ENCODE results near the gene DAPK3. TPM values are rescaled to one million over a fixed set of nuclear protein-coding genes. Genes with fewer than 3 reads are reported as not detected.

Gene DAPK3
- total RNA-seq, 1 experiment from 2014 or later: 121 TPM

DNA sequence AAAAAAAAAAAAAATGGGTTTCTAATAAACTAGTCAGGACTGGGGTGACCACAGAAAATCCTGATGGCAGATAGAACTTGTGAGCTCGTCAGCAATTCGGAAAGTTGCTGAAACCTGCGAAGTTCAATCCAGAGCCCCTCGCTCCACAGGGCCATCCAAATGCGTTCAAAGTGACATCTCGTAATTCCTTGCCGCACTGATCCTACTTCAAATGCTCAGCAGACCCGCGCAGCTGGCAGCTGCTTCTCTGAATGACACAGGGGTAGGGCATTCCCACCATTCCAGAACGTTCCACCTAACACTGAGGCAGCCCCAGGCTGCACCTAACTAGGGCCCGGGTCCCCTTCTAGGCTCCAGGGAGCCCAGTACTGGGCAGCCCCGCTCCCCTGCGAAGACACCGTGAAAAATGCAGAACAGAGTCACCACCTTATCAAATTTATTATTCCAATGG is 4.8 kb upstream of the DAPK3 start:
- H3K9me3 ChIP-seq (ENCODE audit: control insufficient read depth, low read depth, low read length): no peaks in the 10 kb centered on the region
- H3K27me3 Mint-ChIP-seq (ENCODE audit: low read depth): peaks cover 4% of the 10 kb centered on the region
- no peaks in the 10 kb centered on the region for H3K79me2 ChIP-seq (ENCODE audit: insufficient read depth, low read length)
- H3K27me3 ChIP-seq (ENCODE audit: insufficient read depth, low read length): no peaks in the 10 kb centered on the region
- no peak overlapping the region for H2BK15ac ChIP-seq (ENCODE audit: low read depth, low read length)
- H3K4me3 Mint-ChIP-seq: peak overlapping the region in 1 of 2 experiments; percentile 35; a peak in 1 of 5 replicates
- no peak overlapping the region for H3K4ac ChIP-seq (ENCODE audit: low read depth, low read length)
- peaks cover 43 to 61% (median 49%) of the 10 kb centered on the region in 3 experiments for H3K36me3 Mint-ChIP-seq (ENCODE audit: insufficient read depth in 1 of 3, low read depth in 3 of 3)
- no peak overlapping the region for H4K8ac ChIP-seq (replicated peaks; ENCODE audit: insufficient read length, low read depth, low read length)
- H3K18ac ChIP-seq (ENCODE audit: insufficient read length, low read depth, low read length): no peak overlapping the region
- H2BK5ac ChIP-seq (ENCODE audit: insufficient read length, low read length): no peak overlapping the region
- H3K27ac Mint-ChIP-seq: peak overlapping the region; percentile 23 to 68 (median 35); a peak in 1 of 7 replicates
- peak; percentile 33 for DNase-seq
- no peaks in the 10 kb centered on the region for H3K23me2 ChIP-seq (ENCODE audit: insufficient read length, low read depth, low read length, poor library complexity, severe bottlenecking)
- H3K4me2 ChIP-seq (ENCODE audit: insufficient read depth, insufficient read length, low read length): no peak overlapping the region
- no peak overlapping the region for H3K9ac ChIP-seq (ENCODE audit: extremely low read depth, insufficient read length, low read length)
- H2BK120ac ChIP-seq (ENCODE audit: low read depth, low read length, poor library complexity, severe bottlenecking): no peak overlapping the region
- WGBS (ENCODE audit: extremely low coverage, insufficient read length, low lambda C conversion rate): no CpG with 5 or more reads among the region's 14 CpGs
- H3K14ac ChIP-seq (ENCODE audit: insufficient read depth, low read length): no peak overlapping the region
- no peak overlapping the region for H4K5ac ChIP-seq (ENCODE audit: insufficient read length, low read depth, low read length)
- H2BK12ac ChIP-seq (ENCODE audit: insufficient read length, low read depth, low read length): no peak overlapping the region
- H2AK5ac ChIP-seq (ENCODE audit: insufficient read length, low read length): no peak overlapping the region
- TF ChIP-seq, protein P1, sequence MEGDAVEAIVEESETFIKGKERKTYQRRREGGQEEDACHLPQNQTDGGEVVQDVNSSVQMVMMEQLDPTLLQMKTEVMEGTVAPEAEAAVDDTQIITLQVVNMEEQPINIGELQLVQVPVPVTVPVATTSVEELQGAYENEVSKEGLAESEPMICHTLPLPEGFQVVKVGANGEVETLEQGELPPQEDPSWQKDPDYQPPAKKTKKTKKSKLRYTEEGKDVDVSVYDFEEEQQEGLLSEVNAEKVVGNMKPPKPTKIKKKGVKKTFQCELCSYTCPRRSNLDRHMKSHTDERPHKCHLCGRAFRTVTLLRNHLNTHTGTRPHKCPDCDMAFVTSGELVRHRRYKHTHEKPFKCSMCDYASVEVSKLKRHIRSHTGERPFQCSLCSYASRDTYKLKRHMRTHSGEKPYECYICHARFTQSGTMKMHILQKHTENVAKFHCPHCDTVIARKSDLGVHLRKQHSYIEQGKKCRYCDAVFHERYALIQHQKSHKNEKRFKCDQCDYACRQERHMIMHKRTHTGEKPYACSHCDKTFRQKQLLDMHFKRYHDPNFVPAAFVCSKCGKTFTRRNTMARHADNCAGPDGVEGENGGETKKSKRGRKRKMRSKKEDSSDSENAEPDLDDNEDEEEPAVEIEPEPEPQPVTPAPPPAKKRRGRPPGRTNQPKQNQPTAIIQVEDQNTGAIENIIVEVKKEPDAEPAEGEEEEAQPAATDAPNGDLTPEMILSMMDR (conservative IDR thresholded peaks at IDR 0.05): no peak
- no peaks in the 10 kb centered on the region; a peak in 1 of 5 replicates for H3K9me3 Mint-ChIP-seq
- H3K4me1 Mint-ChIP-seq: peaks cover 2 to 4% of the 10 kb centered on the region in 2 experiments; a peak in 2 of 4 replicates
- no peak overlapping the region for H3K23ac ChIP-seq (ENCODE audit: insufficient read length, low read depth, low read length)
- no peaks in the 10 kb centered on the region for H4K20me1 ChIP-seq (ENCODE audit: control insufficient read depth, insufficient read depth, insufficient read length)
- no peak overlapping the region for H2AFZ ChIP-seq (ENCODE audit: low read length)
- H4K91ac ChIP-seq (ENCODE audit: insufficient read length, low read depth, low read length): no peak overlapping the region
- H3K79me1 ChIP-seq (ENCODE audit: insufficient read depth, low read depth, low read length, poor library complexity, severe bottlenecking): no peaks in the 10 kb centered on the region
- H2BK20ac ChIP-seq (ENCODE audit: low read depth, low read length, poor library complexity, severe bottlenecking): no peak overlapping the region
- no peak overlapping the region for H3K27ac ChIP-seq (ENCODE audit: insufficient read length, low read depth, low read length)
- no peak overlapping the region for H3K56ac ChIP-seq (ENCODE audit: insufficient read length, low read depth, low read length)
- no peaks in the 10 kb centered on the region for H3K4me1 ChIP-seq (ENCODE audit: insufficient read depth, low read length)
- H3T11ph ChIP-seq (ENCODE audit: low read length): no peak overlapping the region
